Fibroblast of villous mesenchyme (primary cell): ENCODE data around the gene ADAM11. TPM values are rescaled to one million over a fixed set of nuclear protein-coding genes. Genes with fewer than 3 reads are reported as not detected.
A peak's percentile ranks its signal among the peaks of the same experiment; 100 is the strongest.

ENCODE experiments used
- DNase-seq: peaks from one replicate; pipeline ENCODE4 v3.0.0-alpha.2; 2010; ENCODE audit warnings: low read depth
- H3K4me3 ChIP-seq: 2 replicates; pipeline ENCODE4 v1.5.1; 2011; ENCODE audit warnings: low read depth, mild to moderate bottlenecking, low read length
- small RNA-seq: library from RNA; depleted of rRNA; stranded (forward); fragments of <200 nt; gene quantifications from one replicate; pipeline ENCODE3, GENCODE V24; 2012
- total RNA-seq: library from RNA; depleted of rRNA; stranded (reverse); fragments of >200 nt; gene quantifications from 2 replicates; pipeline ENCODE4 v1.2.3, GENCODE V29; 2012
- TF ChIP-seq, protein P1 (sequence below): IDR thresholded peaks from 2 replicates; pipeline ENCODE4 v1.5.1; 2012; ENCODE audit warnings: low read depth, mild to moderate bottlenecking, low read length; ENCODE audit not compliant: insufficient read depth

ADAM11 gene
- total RNA-seq, 1 donor = 0.43 TPM

DNA sequence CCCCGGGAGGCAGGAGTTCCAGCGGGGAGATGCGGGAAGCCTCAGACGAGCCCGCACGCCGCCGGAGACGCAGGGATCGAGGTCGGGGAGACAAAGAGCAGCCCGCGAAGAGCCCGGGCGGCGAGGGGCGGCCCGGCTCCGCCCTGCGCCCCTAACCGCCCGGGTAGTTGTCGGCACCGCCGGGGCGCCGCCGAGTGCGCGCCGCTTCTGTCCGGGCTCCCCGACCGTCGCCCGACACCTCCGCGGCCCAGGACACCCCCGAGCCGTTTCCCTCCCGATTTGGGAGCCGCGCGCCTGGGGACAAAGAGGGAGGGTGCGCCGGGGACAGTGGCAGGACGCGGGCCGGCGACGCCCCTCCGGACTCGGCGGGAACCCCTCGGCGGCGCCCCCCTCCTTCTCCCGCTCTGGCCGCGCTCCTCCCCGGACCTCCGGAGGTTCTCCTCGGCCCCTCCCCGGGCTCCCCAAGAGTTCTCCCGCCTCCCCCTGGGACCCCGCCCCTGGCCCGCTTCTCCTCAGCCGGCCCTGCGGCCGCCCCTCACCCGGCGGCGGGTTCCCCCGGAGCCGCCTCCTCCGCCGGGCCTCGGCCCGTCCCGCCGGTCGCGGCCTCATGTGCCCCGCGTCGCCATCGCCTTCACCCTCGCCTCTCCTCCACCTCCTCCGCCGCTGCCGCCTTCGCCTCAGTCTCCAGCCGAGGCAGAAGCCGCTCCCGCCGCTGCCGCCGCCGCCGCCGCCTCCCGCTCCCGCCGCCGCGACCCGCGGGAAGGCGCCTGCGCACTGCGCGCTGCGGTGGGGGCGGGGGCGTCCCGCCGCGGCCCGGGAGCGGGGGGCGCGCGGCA, 71.0 kb downstream of the ADAM11 start, which contains the start of gene GJC1:
GJC1 (minus strand) TSS at position 765 of the 836 bp plus-strand sequence. CDS start 24,470 bp downstream, outside the sequence.
- peak; percentile 44 for DNase-seq
- H3K4me3 ChIP-seq = peak within 1 kb of the TSS; percentile 85

DNA sequence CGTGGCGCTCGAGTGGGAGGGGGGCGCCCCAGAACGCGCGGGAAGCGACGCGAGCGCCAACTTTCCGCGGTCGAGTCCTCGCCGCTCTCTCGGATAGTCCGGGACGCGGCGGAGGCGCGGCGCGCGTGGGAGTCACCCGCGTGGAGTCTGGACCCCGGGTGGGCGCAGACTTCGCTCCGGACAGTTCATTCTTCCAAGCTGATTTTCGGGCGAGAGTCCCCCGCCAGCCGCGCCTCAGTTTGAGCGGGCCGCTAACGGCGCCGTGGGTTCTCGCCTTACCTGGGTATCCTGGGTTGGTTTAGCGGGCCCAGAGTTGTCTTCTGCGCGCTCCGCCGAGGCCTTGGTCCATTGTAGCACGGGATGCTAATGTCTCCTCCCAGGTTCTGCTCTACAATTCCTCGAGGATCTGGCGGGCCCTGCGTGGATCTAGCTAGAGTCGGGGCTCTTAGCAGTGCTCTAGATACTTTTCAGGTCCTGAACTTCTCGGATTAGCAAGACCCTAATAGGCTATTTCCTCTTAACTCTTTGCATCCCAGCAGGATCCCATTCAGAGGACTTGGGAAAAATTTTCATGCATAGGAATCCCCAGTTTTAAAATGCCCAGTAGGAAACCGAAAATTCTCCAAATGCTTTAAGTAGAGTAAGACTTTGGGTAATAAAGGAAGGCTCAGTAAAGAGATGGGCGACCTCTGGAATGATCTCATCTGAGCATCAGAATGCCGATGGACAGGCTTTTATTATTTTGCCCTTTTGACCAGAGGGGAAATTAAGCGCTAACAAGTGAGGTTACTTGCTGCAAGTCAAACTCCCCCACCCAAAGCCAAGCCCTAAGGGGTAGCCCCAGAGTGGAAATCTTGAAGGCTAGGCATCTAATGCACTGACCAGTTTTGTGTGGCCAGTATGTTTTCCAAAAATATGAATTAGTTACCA, 71.8 kb downstream of the ADAM11 start:
- TF ChIP-seq, protein P1, sequence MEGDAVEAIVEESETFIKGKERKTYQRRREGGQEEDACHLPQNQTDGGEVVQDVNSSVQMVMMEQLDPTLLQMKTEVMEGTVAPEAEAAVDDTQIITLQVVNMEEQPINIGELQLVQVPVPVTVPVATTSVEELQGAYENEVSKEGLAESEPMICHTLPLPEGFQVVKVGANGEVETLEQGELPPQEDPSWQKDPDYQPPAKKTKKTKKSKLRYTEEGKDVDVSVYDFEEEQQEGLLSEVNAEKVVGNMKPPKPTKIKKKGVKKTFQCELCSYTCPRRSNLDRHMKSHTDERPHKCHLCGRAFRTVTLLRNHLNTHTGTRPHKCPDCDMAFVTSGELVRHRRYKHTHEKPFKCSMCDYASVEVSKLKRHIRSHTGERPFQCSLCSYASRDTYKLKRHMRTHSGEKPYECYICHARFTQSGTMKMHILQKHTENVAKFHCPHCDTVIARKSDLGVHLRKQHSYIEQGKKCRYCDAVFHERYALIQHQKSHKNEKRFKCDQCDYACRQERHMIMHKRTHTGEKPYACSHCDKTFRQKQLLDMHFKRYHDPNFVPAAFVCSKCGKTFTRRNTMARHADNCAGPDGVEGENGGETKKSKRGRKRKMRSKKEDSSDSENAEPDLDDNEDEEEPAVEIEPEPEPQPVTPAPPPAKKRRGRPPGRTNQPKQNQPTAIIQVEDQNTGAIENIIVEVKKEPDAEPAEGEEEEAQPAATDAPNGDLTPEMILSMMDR = no peak
- H3K4me3 ChIP-seq = peak overlapping the region; percentile 85
- peak; percentile 41 for DNase-seq

More for the DNA sequence above, 71.0 kb downstream of the ADAM11 start, which contains the start of gene GJC1:
- TF ChIP-seq, protein P1 = no peak

DNA sequence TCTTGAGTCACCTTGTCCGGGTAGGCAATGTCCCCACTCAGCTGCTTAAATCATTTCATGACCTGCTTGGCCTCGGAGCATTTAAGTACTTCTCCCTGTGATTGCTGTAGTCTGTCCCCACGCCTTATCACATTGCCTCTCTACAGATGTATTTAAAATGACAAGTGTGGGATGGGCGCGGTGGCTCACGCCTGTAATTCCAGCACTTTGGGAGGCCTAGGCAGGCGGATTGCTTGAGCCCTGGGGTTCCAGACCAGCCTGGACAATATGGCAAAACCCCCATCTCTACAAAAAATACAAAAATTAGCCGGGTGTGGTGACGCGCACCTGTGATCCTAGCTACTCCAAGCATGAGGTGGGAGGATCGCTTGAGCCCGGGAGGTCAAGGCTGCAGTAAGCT, 72.6 kb downstream of the ADAM11 start:
- no peak overlapping the region for H3K4me3 ChIP-seq
- TF ChIP-seq, protein P1 = no peak
- DNase-seq = no peak

Small RNAs within 50 kb of the gene (small RNA-seq; reads per million reads assigned to genes)
- not detected for gene RN7SL819P

Other genes starting within 250 kb of the ADAM11 start
- gene FZD2, start 201.5 kb upstream of the ADAM11 start, total RNA-seq = 35.4 and 36.3 TPM in 2 replicates
- under 0.01 and 0.43 TPM in 2 replicates for gene MEIOC, start 102.5 kb upstream of the ADAM11 start, total RNA-seq
- 32.5 and 52.2 TPM in 2 replicates for gene CCDC43, start 69.2 kb upstream of the ADAM11 start, total RNA-seq
- gene DBF4B, start 50.3 kb upstream of the ADAM11 start, total RNA-seq = 4.2 and 7.8 TPM in 2 replicates
- gene GJC1, start 71.3 kb downstream of the ADAM11 start, total RNA-seq = 30.2 and 40.6 TPM in 2 replicates
- not detected in 2 replicates for gene HIGD1B, start 88.9 kb downstream of the ADAM11 start, total RNA-seq
- 75.6 and 83.8 TPM in 2 replicates for gene EFTUD2, start 140.5 kb downstream of the ADAM11 start, total RNA-seq
- 0.86 and 1.9 TPM in 2 replicates for gene GFAP, start 156.5 kb downstream of the ADAM11 start, total RNA-seq
- 3.9 and 5.2 TPM in 2 replicates for gene KIF18B, start 188.8 kb downstream of the ADAM11 start, total RNA-seq
- gene C1QL1, start 209.3 kb downstream of the ADAM11 start, total RNA-seq = 0.43 and 0.97 TPM in 2 replicates